MG63 (cell line): ENCODE results near the gene SPSB1. TPM values are rescaled to one million over a fixed set of nuclear protein-coding genes. Genes with fewer than 3 reads are reported as not detected.

Experiments used
- DNase-seq: peaks from one replicate; pipeline ENCODE4 v3.0.0-alpha.2; 2020
- H3K27me3 ChIP-seq: fragments of 250-450 bp; sonication (Bioruptor Pico); 2 replicates; pipeline ENCODE4 v1.5.1; 2020; ENCODE audit warnings: mild to moderate bottlenecking, moderate library complexity
- H3K36me3 ChIP-seq: fragments of 250-450 bp; sonication (Bioruptor Pico); 2 replicates; pipeline ENCODE4 v1.5.1; 2020; ENCODE audit warnings: mild to moderate bottlenecking, moderate library complexity
- H3K4me3 ChIP-seq: fragments of 250-450 bp; sonication (Bioruptor Pico); 2 replicates; pipeline ENCODE4 v1.5.1; 2020; ENCODE audit warnings: mild to moderate bottlenecking, moderate library complexity
- H3K9me3 ChIP-seq: fragments of 250-450 bp; sonication (Bioruptor Pico); 2 replicates; pipeline ENCODE4 v1.5.1; 2020; ENCODE audit warnings: mild to moderate bottlenecking, moderate library complexity
- total RNA-seq: library from RNA; depleted of rRNA; stranded (reverse); fragments of >200 nt; shearing (Covaris generic); gene quantifications from 2 replicates; pipeline ENCODE4 v1.2.3, GENCODE V29; 2014; ENCODE audit warnings: low replicate concordance

SPSB1 gene
- total RNA-seq, 1 experiment from 2014 or later: 11.4 TPM

GRCh38 chr1:9253453-9254105 lies 39.1 kb upstream of the SPSB1 start:
- no peaks in the 10 kb centered on the region; the same call in 1 of the 2 replicates for H3K9me3 ChIP-seq
- DNase-seq: no peak
- no peaks in the 10 kb centered on the region for H3K36me3 ChIP-seq
- H3K4me3 ChIP-seq: no peak overlapping the region
- no peaks in the 10 kb centered on the region for H3K27me3 ChIP-seq

DNA sequence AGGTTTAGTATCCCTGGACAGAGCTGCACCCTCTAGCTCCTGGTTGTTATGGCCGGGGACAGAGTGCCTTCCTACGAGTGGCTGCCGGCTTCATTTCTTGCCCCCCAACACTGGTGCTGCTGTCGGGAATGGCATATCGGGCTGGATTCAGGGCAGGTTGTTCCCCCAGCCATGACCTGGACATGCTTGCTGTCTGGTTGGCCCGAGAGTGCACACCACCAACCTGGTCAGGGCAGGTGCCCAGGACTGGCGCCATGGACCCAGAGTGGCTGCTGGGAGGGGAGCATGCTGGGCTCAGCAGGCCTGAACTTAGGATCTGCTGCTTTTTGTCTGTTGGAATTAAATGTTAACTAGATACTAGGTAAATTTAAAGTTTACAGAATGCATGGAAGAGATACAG lies 36.4 kb upstream of the SPSB1 start:
- no peaks in the 10 kb centered on the region for H3K27me3 ChIP-seq
- H3K9me3 ChIP-seq: no peaks in the 10 kb centered on the region; the same call in 1 of the 2 replicates
- no peaks in the 10 kb centered on the region for H3K36me3 ChIP-seq
- H3K4me3 ChIP-seq: no peak overlapping the region
- no peak for DNase-seq

- Histone ChIP-seq H3K9me3 (no peaks in the 10 kb centered on the region; the same call in 1 of the 2 replicates), H3K36me3 (no peaks in the 10 kb centered on the region), H3K4me3 (no peak overlapping the region), H3K27me3 (no peaks in the 10 kb centered on the region)
- DNase-seq: no peak
Observed at GRCh38 chr1:9257851-9258250, 34.8 kb upstream of the SPSB1 start.

DNA sequence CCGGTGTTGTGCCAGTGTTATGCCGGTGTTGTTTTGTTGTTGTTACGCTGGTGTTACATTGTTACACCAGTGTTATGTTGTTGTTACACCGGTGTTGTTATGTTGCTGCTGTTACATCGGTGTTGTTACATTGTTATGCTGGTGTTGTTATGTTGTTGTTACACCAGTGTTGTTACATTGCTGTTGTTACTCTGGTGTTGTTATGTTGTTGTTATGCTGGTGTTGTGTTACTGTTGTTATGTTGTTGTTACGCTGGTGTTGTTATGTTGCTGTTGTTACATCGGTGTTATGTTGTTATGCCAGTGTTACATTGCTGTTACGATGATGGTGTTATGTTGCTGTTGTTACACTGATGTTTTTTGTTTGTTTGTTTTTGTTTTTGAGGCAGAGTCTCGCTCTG lies 34.1 kb upstream of the SPSB1 start:
- Histone ChIP-seq H3K4me3 (no peak overlapping the region), H3K27me3 (no peaks in the 10 kb centered on the region), H3K9me3 (no peaks in the 10 kb centered on the region; the same call in 1 of the 2 replicates), H3K36me3 (no peaks in the 10 kb centered on the region)
- no peak for DNase-seq

GRCh38 chr1:9260059-9260766 lies 32.5 kb upstream of the SPSB1 start:
- Histone ChIP-seq H3K9me3 (no peaks in the 10 kb centered on the region; the same call in 1 of the 2 replicates), H3K36me3 (no peaks in the 10 kb centered on the region; the same call in 1 of the 2 replicates), H3K4me3 (no peak overlapping the region), H3K27me3 (no peaks in the 10 kb centered on the region)
- DNase-seq: no peak

DNA sequence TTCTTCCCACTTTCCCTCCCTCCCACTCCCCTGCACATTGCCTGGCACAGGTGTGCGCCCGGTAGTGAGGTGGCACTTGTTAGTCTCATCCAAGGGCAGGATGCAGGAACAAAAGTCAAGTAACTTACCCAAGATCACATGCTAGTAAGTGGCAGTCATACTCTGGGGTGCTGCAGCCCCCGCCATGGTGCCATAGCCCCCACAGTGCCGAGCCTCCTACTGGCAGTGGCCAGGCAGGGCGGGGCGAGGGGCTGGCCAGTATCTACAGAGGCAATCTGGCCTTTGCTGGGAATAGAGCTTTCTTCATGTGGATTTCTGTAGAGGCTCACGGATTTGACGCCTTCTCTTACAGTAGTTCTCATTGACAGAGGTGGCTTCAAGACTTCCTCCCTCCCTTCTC lies 31.2 kb upstream of the SPSB1 start:
- no peaks in the 10 kb centered on the region; the same call in 1 of the 2 replicates for H3K9me3 ChIP-seq
- no peak overlapping the region for H3K4me3 ChIP-seq
- DNase-seq: no peak
- H3K27me3 ChIP-seq: no peaks in the 10 kb centered on the region
- H3K36me3 ChIP-seq: no peaks in the 10 kb centered on the region; the same call in 1 of the 2 replicates

- Histone ChIP-seq H3K9me3 (no peaks in the 10 kb centered on the region; the same call in 1 of the 2 replicates), H3K4me3 (no peak overlapping the region), H3K36me3 (peaks cover 4% of the 10 kb centered on the region), H3K27me3 (no peaks in the 10 kb centered on the region)
- DNase-seq: no peak
Observed at GRCh38 chr1:9262096-9262986, 30.4 kb upstream of the SPSB1 start.

DNA sequence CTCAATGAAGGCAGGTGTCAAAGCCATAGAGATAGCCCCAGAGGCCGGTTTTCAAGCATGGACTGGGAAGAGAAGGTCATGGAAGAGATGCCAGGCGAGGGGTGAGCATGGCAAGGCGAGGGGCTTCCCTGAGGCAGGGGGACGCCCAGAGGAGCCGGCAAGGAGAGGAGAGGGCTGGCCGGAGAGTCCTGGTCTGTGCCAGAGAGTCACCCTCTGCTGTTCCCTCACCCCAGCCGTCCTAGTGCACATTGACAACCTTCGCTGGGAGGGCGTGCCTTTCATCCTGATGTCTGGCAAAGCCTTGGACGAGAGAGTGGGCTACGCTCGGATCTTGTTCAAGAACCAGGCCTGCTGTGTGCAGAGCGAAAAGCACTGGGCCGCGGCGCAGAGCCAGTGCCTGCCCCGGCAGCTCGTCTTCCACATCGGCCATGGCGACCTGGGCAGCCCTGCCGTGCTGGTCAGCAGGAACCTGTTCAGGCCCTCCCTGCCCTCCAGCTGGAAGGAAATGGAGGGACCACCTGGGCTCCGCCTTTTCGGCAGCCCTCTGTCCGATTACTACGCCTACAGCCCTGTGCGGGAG lies 29.3 kb upstream of the SPSB1 start:
- no peaks in the 10 kb centered on the region; the same call in 1 of the 2 replicates for H3K9me3 ChIP-seq
- H3K27me3 ChIP-seq: no peaks in the 10 kb centered on the region
- DNase-seq: no peak

DNA sequence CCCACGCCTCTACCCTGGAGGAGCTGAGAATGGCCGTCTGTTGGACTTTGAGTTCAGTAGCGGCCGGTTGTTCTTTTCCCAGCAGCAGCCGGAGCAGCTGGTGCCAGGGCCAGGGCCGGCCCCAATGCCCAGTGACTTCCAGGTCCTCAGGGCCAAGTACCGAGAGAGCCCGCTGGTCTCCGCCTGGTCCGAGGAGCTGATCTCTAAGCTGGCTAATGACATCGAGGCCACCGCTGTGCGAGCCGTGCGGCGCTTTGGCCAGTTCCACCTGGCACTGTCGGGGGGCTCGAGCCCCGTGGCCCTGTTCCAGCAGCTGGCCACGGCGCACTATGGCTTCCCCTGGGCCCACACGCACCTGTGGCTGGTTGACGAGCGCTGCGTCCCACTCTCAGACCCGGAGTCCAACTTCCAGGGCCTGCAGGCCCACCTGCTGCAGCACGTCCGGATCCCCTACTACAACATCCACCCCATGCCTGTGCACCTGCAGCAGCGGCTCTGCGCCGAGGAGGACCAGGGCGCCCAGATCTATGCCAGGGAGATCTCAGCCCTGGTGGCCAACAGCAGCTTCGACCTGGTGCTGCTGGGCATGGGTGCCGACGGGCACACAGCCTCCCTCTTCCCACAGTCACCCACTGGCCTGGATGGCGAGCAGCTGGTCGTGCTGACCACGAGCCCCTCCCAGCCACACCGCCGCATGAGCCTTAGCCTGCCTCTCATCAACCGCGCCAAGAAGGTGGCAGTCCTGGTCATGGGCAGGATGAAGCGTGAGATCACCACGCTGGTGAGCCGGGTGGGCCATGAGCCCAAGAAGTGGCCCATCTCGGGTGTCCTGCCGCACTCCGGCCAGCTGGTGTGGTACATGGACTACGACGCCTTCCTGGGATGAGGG lies 28.5 kb upstream of the SPSB1 start:
- Histone ChIP-seq H3K36me3 (peaks cover 5% of the 10 kb centered on the region), H3K9me3 (no peaks in the 10 kb centered on the region), H3K27me3 (no peaks in the 10 kb centered on the region), H3K4me3 (no peak overlapping the region)
- no peak for DNase-seq

More for the DNA sequence above, 29.3 kb upstream of the SPSB1 start:
- Histone ChIP-seq H3K4me3 (no peak overlapping the region), H3K36me3 (peaks cover 5% of the 10 kb centered on the region)

GRCh38 chr1:9265037-9265436 lies 27.7 kb upstream of the SPSB1 start:
- Histone ChIP-seq H3K36me3 (peaks cover 5% of the 10 kb centered on the region), H3K9me3 (no peaks in the 10 kb centered on the region), H3K4me3 (no peak overlapping the region), H3K27me3 (no peaks in the 10 kb centered on the region)
- DNase-seq: no peak

GRCh38 chr1:9265968-9266367 lies 26.7 kb upstream of the SPSB1 start:
- Histone ChIP-seq H3K9me3 (no peaks in the 10 kb centered on the region), H3K4me3 (no peak overlapping the region), H3K27me3 (no peaks in the 10 kb centered on the region), H3K36me3 (peaks cover 5% of the 10 kb centered on the region)
- DNase-seq: no peak

- H3K9me3 ChIP-seq: no peaks in the 10 kb centered on the region
- H3K27me3 ChIP-seq: no peaks in the 10 kb centered on the region
- DNase-seq: no peak
- H3K4me3 ChIP-seq: no peak overlapping the region
- H3K36me3 ChIP-seq: peaks cover 5% of the 10 kb centered on the region
Observed at GRCh38 chr1:9267352-9267686, 25.4 kb upstream of the SPSB1 start.

DNA sequence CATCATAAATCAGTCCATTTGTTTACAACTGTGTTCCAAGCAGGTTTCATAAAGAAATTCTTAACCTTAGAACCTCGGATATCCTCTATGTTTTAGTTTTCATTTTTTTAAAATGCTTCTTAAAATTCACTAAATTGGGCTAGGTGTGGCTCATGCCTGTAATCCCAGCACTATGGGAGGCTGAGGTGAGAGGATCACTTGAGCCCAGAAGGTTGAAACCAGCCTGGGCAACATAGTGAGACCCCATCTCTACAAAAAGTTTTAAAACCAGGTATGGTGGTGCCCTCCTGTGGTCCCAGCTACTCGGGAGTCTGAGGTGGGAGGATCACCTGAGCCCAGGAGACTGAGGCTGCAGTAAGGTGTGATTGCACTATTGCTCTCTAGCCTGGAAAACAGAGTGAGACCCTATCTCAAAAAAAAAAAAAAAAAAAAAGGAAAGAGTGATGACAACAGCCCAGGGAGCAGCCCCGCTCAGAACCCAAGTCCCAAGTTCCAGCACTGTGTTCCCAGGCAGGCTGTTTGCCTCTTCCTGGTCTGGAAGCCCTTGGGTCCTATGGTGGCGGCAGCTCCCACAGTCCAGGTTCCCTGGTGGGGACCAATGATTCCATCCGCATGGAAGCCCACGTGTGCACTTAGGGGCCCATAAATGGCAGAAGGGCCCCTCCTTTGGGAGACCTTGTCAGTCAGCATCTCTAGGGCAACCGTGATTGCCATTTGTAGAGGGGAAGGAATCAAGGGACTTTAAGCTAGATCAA lies 24.7 kb upstream of the SPSB1 start:
- H3K36me3 ChIP-seq: peaks cover 5% of the 10 kb centered on the region
- no peaks in the 10 kb centered on the region for H3K27me3 ChIP-seq
- no peaks in the 10 kb centered on the region for H3K9me3 ChIP-seq
- DNase-seq: no peak
- no peak overlapping the region for H3K4me3 ChIP-seq

GRCh38 chr1:9269078-9269501 lies 23.6 kb upstream of the SPSB1 start:
- Histone ChIP-seq H3K36me3 (peaks cover 5% of the 10 kb centered on the region), H3K4me3 (no peak overlapping the region), H3K27me3 (no peaks in the 10 kb centered on the region), H3K9me3 (no peaks in the 10 kb centered on the region)
- no peak for DNase-seq

GRCh38 chr1:9269721-9270120 lies 23.0 kb upstream of the SPSB1 start:
- no peak for DNase-seq
- Histone ChIP-seq H3K9me3 (no peaks in the 10 kb centered on the region), H3K36me3 (peaks cover 5% of the 10 kb centered on the region)

More at GRCh38 chr1:9269721-9270120, 23.0 kb upstream of the SPSB1 start:
- H3K27me3 ChIP-seq: no peaks in the 10 kb centered on the region
- no peak overlapping the region for H3K4me3 ChIP-seq
